Measurements from ENCODE around the gene PAAF1. TPM values are rescaled to one million over a fixed set of nuclear protein-coding genes. Genes with fewer than 3 reads are reported as not detected.

The PAAF1 gene
- total and polyA plus RNA-seq, 7 donors, result 10.9 to 20.7 (median 16.7) TPM

GRCh38 chr11:73907191-73907590 is 30.4 kb downstream of the PAAF1 start:
- H3K4me1 ChIP-seq, result no peaks in the 10 kb centered on the region
- DNase-seq, result no peak
- no peak for TF ChIP-seq POLR2AphosphoS5 (IDR thresholded peaks at IDR 0.05)
- TF ChIP-seq EP300 (IDR thresholded peaks at IDR 0.05), result no peak
- no peak for TF ChIP-seq CTCF (IDR thresholded peaks at IDR 0.05)
- no peak for TF ChIP-seq POLR2A (IDR thresholded peaks at IDR 0.05)
- no peaks in the 10 kb centered on the region for H3K9me3 ChIP-seq
- peaks cover 0 to 79% (median 2%) of the 10 kb centered on the region in 4 donors for H3K36me3 ChIP-seq
- 89% methylated on average over 4 of the region's 4 CpGs for WGBS, 2 donors
- H3K27ac ChIP-seq, result no peak overlapping the region
- no peaks in the 10 kb centered on the region for H3K27me3 ChIP-seq
- no peak overlapping the region for H3K4me3 ChIP-seq
- intact Hi-C loops (cut with DNase I), result no loop called here

GRCh38 chr11:73912026-73912425 is 35.2 kb downstream of the PAAF1 start:
- H3K36me3 ChIP-seq, result peaks cover 0 to 83% (median 7%) of the 10 kb centered on the region in 4 donors
- no peak for DNase-seq
- H3K4me1 ChIP-seq, result no peaks in the 10 kb centered on the region
- no peak for TF ChIP-seq CTCF (IDR thresholded peaks at IDR 0.05)
- no peak for TF ChIP-seq POLR2AphosphoS5 (IDR thresholded peaks at IDR 0.05)
- TF ChIP-seq EP300 (IDR thresholded peaks at IDR 0.05), result no peak
- no peak for TF ChIP-seq POLR2A (IDR thresholded peaks at IDR 0.05)
- no peak overlapping the region for H3K27ac ChIP-seq
- 90 to 96% methylated on average over 2 of the region's 2 CpGs for WGBS, 2 donors
- H3K4me3 ChIP-seq, result no peak overlapping the region
- H3K9me3 ChIP-seq, result no peaks in the 10 kb centered on the region
- H3K27me3 ChIP-seq, result no peaks in the 10 kb centered on the region
- intact Hi-C loops (cut with DNase I), result no loop called here

GRCh38 chr11:73913472-73913871 is 36.7 kb downstream of the PAAF1 start:
- no peak overlapping the region for H3K4me3 ChIP-seq
- peaks cover 0 to 93% (median 9%) of the 10 kb centered on the region in 4 donors for H3K36me3 ChIP-seq
- no peaks in the 10 kb centered on the region for H3K4me1 ChIP-seq
- no peaks in the 10 kb centered on the region for H3K9me3 ChIP-seq
- intact Hi-C loops (cut with DNase I), result no loop called here
- no peak for DNase-seq
- no peak for TF ChIP-seq POLR2AphosphoS5 (IDR thresholded peaks at IDR 0.05)
- TF ChIP-seq POLR2A (IDR thresholded peaks at IDR 0.05), result no peak
- no peak for TF ChIP-seq CTCF (IDR thresholded peaks at IDR 0.05)
- TF ChIP-seq EP300 (IDR thresholded peaks at IDR 0.05), result no peak
- H3K27me3 ChIP-seq, result no peaks in the 10 kb centered on the region
- no peak overlapping the region for H3K27ac ChIP-seq

- intact Hi-C loops (cut with DNase I), result no loop called here
- Histone ChIP-seq H3K36me3 (peaks cover 3 to 97% (median 14%) of the 10 kb centered on the region in 4 donors), H3K27me3 (no peaks in the 10 kb centered on the region), H3K9me3 (no peaks in the 10 kb centered on the region), H3K4me1 (no peaks in the 10 kb centered on the region), H3K27ac (no peak overlapping the region), H3K4me3 (no peak overlapping the region)
- WGBS, 2 donors, result 68 to 86% methylated on average over 4 of the region's 4 CpGs
- no peak for DNase-seq
- no peak for TF ChIP-seq CTCF (IDR thresholded peaks at IDR 0.05)
- no peak for TF ChIP-seq POLR2A (IDR thresholded peaks at IDR 0.05)
- TF ChIP-seq EP300 (IDR thresholded peaks at IDR 0.05), result no peak
- no peak for TF ChIP-seq POLR2AphosphoS5 (IDR thresholded peaks at IDR 0.05)
Measured at GRCh38 chr11:73914284-73914683, 37.5 kb downstream of the PAAF1 start.

GRCh38 chr11:73916435-73916834 is 39.6 kb downstream of the PAAF1 start:
- DNase-seq, result no peak
- Histone ChIP-seq H3K36me3 (peaks cover 3 to 96% (median 20%) of the 10 kb centered on the region in 4 donors), H3K4me1 (no peaks in the 10 kb centered on the region), H3K4me3 (no peak overlapping the region), H3K9me3 (no peaks in the 10 kb centered on the region), H3K27me3 (no peaks in the 10 kb centered on the region), H3K27ac (no peak overlapping the region)
- TF ChIP-seq POLR2A (IDR thresholded peaks at IDR 0.05), result no peak
- no peak for TF ChIP-seq EP300 (IDR thresholded peaks at IDR 0.05)
- TF ChIP-seq CTCF (IDR thresholded peaks at IDR 0.05), result no peak
- TF ChIP-seq POLR2AphosphoS5 (IDR thresholded peaks at IDR 0.05), result no peak
- WGBS, 2 donors, result 41 to 61% methylated on average over 1 of the region's 1 CpG
- intact Hi-C loops (cut with DNase I), result no loop called here

Measured in sigmoid colon (tissue), 7 donors.